GM18909 (cell line): ENCODE measurements around the gene PDCL2.
"Not testable (repeated sequence)": the region's sequence is repeated elsewhere in the genome, so short reads cannot be mapped to it uniquely, and the experiment has no call there.

Experiments
- ATAC-seq: cut with Tn5 transposase; IDR thresholded peaks from one replicate; pipeline ENCODE4 v1.9.1; 2021; ENCODE audit warnings: mild to moderate bottlenecking; ENCODE audit not compliant: unreplicated experiment, poor library complexity

PDCL2 gene

GRCh38 chr4:55592014-55592413, at the start of gene PDCL2:
Gene PDCL2 (minus strand): TSS chr4:55592245. CDS start chr4:55592109, 136 bp downstream.
- no peak for ATAC-seq

DNA sequence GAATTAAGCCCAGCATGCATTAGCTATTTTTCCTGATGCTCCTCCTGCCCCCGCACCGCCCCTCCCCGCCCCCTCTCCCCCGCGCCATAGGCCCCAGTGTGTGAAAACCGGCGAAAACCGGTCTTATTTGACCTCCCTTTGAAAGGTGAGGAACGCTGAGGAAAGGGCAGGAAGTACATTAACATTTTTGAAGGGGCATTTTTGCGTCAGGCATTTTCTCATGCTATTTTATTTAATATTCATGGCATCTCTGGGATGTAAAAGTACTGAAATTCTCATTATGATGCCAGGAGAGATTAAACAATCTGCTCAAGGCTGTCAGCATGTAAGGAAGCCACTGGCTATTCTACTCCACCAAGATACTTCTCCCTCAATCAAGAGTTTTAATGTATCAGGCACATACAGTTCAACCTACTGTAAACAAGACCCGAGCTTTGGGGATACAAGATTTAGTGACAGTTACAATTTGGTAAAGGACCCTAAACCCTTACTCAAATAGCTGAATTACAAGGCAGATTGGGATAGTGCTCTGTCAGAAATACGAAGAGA, 45.3 kb upstream of the PDCL2 start:
- ATAC-seq: no peak

- no peak for ATAC-seq
Observed at GRCh38 chr4:55636656-55636999, 44.6 kb upstream of the PDCL2 start.

DNA sequence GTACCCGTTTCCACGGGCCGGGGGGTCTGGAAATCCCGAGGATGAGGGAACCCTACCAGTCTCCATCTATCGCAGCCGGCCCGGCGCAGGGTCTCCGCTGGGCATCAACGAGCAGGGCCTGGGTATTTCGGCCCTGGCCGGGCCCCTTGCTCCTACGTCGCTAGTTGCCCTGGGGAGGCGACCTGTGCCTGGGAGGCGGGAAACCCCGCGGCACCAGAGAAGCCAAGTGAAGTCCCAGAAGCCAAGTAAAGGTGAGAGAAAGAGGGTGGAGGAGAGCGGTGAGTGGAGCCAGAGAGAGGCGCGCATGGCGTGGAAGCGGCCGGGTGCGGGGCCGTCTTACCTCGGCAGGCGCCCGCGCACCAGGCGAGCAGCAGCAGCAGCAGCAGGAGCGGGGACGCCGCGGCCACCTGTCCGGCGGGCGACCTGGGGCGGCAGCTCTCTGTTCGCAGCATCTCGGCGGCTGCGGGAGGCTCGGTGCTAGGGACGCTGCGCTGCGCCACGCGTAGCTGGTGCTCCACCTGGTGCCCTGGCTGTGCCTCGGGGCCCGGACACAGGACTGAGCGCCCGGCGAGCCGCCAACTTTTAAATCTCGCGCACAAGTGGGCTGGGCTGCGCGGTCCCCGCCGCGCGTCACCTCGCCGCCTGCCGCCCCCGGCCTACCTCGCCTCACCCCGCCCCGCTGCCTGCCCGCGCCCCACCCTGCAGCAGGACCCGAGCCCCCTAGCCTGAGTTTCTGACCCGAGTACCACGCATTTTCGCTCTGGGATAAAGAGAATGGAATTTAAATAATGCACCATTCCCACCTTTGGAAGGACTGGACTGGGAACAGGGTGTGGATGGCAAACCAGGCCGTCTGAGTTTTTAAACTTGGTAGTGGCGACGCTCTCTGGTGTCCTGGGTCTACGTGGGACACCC, 44.0 kb upstream of the PDCL2 start, which contains the start of gene NMU:
Gene NMU (minus strand): TSS at position 558 of the 915 bp plus-strand sequence. CDS start 106 bp downstream, at position 452.
- peak; percentile 83 for ATAC-seq

- ATAC-seq: no peak
Observed at GRCh38 chr4:55635282-55635681, 43.2 kb upstream of the PDCL2 start.

- no peak for ATAC-seq
Observed at GRCh38 chr4:55634417-55635128, 42.5 kb upstream of the PDCL2 start.

GRCh38 chr4:55633903-55634302, 41.9 kb upstream of the PDCL2 start:
- ATAC-seq: no peak

- no peak for ATAC-seq
Observed at GRCh38 chr4:55625835-55626234, 33.8 kb upstream of the PDCL2 start.

DNA sequence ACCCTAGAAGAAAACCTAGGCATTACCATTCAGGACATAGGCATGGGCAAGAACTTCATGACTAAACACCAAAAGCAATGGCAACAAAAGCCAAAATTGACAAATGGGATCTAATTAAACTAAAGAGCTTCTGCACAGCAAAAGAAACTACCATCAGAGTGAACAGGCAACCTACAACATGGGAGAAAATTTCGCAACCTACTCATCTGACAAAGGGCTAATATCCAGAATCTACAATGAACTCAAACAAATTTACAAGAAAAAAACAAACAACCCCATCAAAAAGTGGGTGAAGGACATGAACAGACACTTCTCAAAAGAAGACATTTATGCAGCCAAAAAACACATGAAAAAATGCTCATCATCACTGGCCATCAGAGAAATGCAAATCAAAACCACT, 32.0 kb upstream of the PDCL2 start:
- ATAC-seq: not testable (repeated sequence)

- no peak for ATAC-seq
Observed at GRCh38 chr4:55618546-55619143, 26.6 kb upstream of the PDCL2 start.

GRCh38 chr4:55617587-55618197, 25.6 kb upstream of the PDCL2 start:
- ATAC-seq: peak; percentile 96

DNA sequence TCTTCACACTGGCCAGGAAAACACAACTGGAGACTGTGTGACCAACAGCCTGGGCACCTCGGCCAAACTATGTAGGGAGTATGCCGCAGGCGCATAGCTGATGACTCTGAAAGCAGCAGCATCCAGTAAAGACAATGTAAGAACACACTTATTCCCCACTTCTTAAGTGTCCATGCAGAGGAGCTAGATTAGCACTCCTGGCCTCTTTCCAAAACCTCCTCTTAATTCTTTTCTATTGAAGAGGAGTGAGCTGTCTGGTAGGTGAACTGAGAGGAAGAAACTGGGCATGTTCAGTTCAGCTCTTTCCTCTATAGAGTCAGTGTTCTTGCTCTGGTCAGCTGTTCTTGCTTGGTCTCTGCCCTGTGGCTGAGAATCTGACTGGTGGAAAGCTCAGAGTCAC, 23.0 kb upstream of the PDCL2 start:
- ATAC-seq: no peak

- ATAC-seq: no peak
Observed at GRCh38 chr4:55613621-55614020, 21.6 kb upstream of the PDCL2 start.

DNA sequence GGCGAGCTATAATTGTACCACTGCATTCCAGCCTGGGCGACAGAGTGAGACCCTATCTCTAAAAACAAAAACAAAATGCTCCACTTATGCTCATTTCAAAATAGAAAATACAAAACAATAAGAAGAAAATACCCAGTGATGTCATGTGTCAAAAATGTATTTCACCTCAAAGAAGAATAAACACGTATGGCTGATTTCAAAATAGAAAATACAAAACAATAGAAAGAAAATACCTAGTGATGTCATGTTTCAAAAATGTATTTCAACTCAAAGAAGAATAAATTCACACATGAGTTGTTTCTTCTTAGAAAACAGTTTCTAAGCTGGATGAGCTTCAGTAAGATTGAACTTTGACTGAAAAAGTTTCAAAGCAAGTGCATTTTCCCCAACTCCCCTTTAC, 20.3 kb upstream of the PDCL2 start:
- ATAC-seq: no peak

DNA sequence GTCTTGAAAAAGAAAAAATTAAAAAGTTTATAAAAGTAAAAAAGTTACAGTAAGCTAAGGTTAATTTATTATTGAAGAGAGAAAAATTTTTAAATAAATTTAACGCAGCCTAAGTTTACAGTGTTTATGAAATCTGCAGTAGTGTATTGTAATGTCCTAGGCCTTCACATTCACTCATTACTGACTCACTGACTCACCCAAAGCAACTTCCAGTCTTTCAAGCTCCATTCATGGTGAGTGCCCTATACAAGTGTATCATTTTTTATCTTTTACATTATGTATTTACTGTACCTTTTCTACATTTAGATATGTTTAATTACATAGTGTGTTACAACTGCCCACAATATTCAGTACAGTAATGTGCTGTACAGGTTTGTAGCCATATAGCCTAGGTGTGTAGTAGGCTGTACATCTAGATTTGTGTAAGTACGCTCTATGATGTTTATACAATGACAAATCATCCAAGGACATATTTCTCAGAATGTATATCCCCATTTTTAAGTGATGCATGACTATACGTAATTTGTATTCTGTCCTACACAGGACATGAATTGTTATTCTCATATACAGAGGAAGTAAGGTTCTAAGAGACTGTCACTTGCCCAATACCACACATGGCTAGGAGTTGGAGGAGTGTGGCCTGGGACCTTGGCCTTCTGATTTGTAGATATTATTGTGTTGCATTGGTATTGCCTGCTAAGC, 19.5 kb upstream of the PDCL2 start:
- ATAC-seq: no peak

GRCh38 chr4:55610381-55610780, 18.3 kb upstream of the PDCL2 start:
- ATAC-seq: no peak

DNA sequence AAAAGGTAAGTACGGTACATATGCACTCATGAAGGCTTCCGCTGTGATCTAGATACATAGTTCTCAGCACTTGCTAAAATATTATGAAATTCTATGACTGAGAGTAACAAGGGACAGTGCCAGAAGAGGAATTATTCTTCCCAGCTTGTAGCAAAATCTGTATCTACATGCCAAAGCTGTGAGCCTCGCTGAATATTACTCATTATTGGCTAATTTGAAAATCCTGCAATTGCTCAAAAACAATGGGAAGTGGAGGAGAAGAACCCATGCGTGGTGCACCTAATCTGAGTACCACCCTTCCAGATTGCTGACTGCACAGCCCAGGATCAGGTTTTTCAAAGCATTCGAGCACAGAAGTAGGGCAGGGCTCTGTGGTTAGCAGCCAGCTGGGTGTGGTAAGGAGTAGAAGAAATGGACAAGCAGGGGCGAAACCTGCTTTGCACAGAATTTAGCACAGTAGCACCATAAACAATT, 17.4 kb upstream of the PDCL2 start:
- no peak for ATAC-seq

DNA sequence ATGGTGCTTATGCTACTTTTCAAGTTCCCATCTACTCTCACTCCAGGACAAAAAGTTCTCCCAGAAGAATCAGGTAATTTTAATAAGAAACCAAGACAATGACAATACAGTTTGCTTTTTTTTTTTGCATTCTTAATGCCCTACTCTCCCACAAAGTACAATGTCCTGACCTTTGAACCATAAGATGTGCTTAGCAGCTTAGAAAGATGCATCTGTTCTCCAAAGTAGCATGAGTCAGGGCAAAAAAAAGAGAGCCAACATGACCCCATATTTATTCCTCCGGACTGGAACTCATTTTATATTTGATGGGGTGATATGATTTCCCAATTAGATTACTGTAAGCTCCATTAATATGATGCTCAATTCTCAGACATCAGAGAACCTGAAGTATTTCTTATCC, 16.5 kb upstream of the PDCL2 start:
- no peak for ATAC-seq

DNA sequence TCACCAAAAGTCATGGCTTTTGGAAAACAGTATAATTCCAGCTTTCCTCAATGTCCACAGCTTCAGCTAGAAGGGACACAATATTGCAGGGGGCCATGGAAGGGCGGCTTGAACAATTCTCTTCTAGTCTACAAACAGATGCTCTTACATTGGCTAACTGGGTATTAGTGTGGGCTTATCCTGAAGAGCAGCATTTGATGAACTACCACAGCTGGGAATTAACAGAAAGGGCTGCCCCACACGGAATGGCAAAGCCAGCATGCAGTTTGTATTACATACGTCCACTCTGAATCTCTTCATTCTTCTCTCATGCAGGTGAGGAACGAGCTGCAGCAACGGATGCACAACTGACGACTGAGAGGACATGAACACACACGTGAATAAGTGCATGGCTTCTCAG, 13.0 kb upstream of the PDCL2 start:
- no peak for ATAC-seq

GRCh38 chr4:55600640-55601039, 8.6 kb upstream of the PDCL2 start:
- ATAC-seq: no peak
